Osteoblast (primary cell): ENCODE results near the gene GPX6. TPM values are rescaled to one million over a fixed set of nuclear protein-coding genes. Genes with fewer than 3 reads are reported as not detected.

Experiments used
- DNase-seq: peaks from one replicate; pipeline ENCODE4 v3.0.0; 2011; ENCODE audit warnings: low spot score, mixed read lengths; ENCODE audit not compliant: insufficient read length; ENCODE audit errors: missing footprints
- H2AFZ ChIP-seq: 2 replicates; pipeline ENCODE4 v1.6.0; 2011; ENCODE audit warnings: mild to moderate bottlenecking, low read length
- H3K27ac ChIP-seq: 2 replicates; pipeline ENCODE4 v1.5.1; 2011; ENCODE audit warnings: mild to moderate bottlenecking, low read depth, low read length, moderate library complexity
- H3K27me3 ChIP-seq: 2 replicates; pipeline ENCODE4 v1.6.0; 2012; ENCODE audit warnings: mild to moderate bottlenecking, control low read depth, inconsistent platforms, low read length, moderate library complexity; ENCODE audit not compliant: insufficient read depth
- H3K36me3 ChIP-seq: 2 replicates; pipeline ENCODE4 v1.5.1; 2011; ENCODE audit warnings: mild to moderate bottlenecking, low read length, control low read depth, moderate library complexity; ENCODE audit not compliant: insufficient read depth
- H3K4me1 ChIP-seq: 2 replicates; pipeline ENCODE4 v1.5.1; 2011; ENCODE audit warnings: mild to moderate bottlenecking, low read length, control low read depth, moderate library complexity; ENCODE audit not compliant: insufficient read depth
- H3K4me2 ChIP-seq: 2 replicates; pipeline ENCODE4 v1.6.0; 2011; ENCODE audit warnings: mild to moderate bottlenecking, low read length; ENCODE audit not compliant: insufficient read depth
- H3K4me3 ChIP-seq: fragments of 200-600 bp; sonication (generic); 3 replicates; pipeline ENCODE4 v1.5.1; 2012; ENCODE audit warnings: mild to moderate bottlenecking, low read length, inconsistent platforms; ENCODE audit not compliant: insufficient read depth
- H3K79me2 ChIP-seq: 2 replicates; pipeline ENCODE4 v1.6.0; 2012; ENCODE audit warnings: mild to moderate bottlenecking, low read length, control low read depth, inconsistent platforms; ENCODE audit not compliant: insufficient read depth
- H3K9me3 ChIP-seq: 2 replicates; pipeline ENCODE4 v1.5.1; 2011; ENCODE audit warnings: low read depth, low read length, control low read depth
- H4K20me1 ChIP-seq: 2 replicates; pipeline ENCODE4 v1.6.0; 2012; ENCODE audit warnings: mild to moderate bottlenecking, low read length, control low read depth; ENCODE audit not compliant: insufficient read depth
- CTCF ChIP-seq: IDR thresholded peaks from 2 replicates; pipeline ENCODE4 v1.5.1; 2011; ENCODE audit warnings: mild to moderate bottlenecking, low read depth, low read length, moderate library complexity; ENCODE audit errors: extremely low read depth
- total RNA-seq: library from RNA; depleted of rRNA; stranded (reverse); fragments of >200 nt; gene quantifications from 2 replicates; pipeline ENCODE4 v1.2.3, GENCODE V29; 2012

The GPX6 gene
- total RNA-seq, 1 donor, result not detected

- H3K36me3 ChIP-seq, result no peaks in the 10 kb centered on the region
- no peak for TF ChIP-seq CTCF
- no peak for DNase-seq
- H3K4me2 ChIP-seq, result no peak overlapping the region
- no peaks in the 10 kb centered on the region for H3K4me1 ChIP-seq
- no peak overlapping the region for H2AFZ ChIP-seq
- H3K4me3 ChIP-seq, result no peak overlapping the region
- H4K20me1 ChIP-seq, result no peaks in the 10 kb centered on the region
- H3K79me2 ChIP-seq, result no peaks in the 10 kb centered on the region
- H3K9me3 ChIP-seq, result no peaks in the 10 kb centered on the region
- H3K27me3 ChIP-seq, result no peaks in the 10 kb centered on the region
- no peak overlapping the region for H3K27ac ChIP-seq
Measured at GRCh38 chr6:28534306-28534705, 18.7 kb upstream of the GPX6 start.

GRCh38 chr6:28531479-28532128, 16.0 kb upstream of the GPX6 start:
- Histone ChIP-seq H3K4me3 (no peak overlapping the region), H2AFZ (no peak overlapping the region), H3K36me3 (no peaks in the 10 kb centered on the region), H3K79me2 (no peaks in the 10 kb centered on the region), H3K27ac (no peak overlapping the region), H4K20me1 (no peaks in the 10 kb centered on the region), H3K4me1 (no peaks in the 10 kb centered on the region), H3K4me2 (no peak overlapping the region), H3K9me3 (no peaks in the 10 kb centered on the region), H3K27me3 (no peaks in the 10 kb centered on the region)
- no peak for TF ChIP-seq CTCF
- DNase-seq, result no peak

GRCh38 chr6:28530777-28531176, 15.2 kb upstream of the GPX6 start:
- no peak overlapping the region for H2AFZ ChIP-seq
- no peaks in the 10 kb centered on the region for H3K4me1 ChIP-seq
- no peaks in the 10 kb centered on the region for H3K79me2 ChIP-seq
- H3K27me3 ChIP-seq, result no peaks in the 10 kb centered on the region
- no peak for TF ChIP-seq CTCF
- DNase-seq, result no peak
- H3K9me3 ChIP-seq, result no peaks in the 10 kb centered on the region
- H3K4me3 ChIP-seq, result no peak overlapping the region
- H4K20me1 ChIP-seq, result no peaks in the 10 kb centered on the region
- no peak overlapping the region for H3K4me2 ChIP-seq
- no peak overlapping the region for H3K27ac ChIP-seq
- H3K36me3 ChIP-seq, result no peaks in the 10 kb centered on the region

- H3K27ac ChIP-seq, result no peak within 1 kb of the TSS
- no peaks in the 10 kb centered on the region for H3K27me3 ChIP-seq
- no peaks in the 10 kb centered on the region for H3K9me3 ChIP-seq
- no peaks in the 10 kb centered on the region for H3K4me1 ChIP-seq
- no peaks in the 10 kb centered on the region for H3K79me2 ChIP-seq
- H3K36me3 ChIP-seq, result no peaks in the 10 kb centered on the region
- no peak within 1 kb of the TSS for H3K4me2 ChIP-seq
- H3K4me3 ChIP-seq, result no peak within 1 kb of the TSS
- no peak for TF ChIP-seq CTCF
- no peak for DNase-seq
- H4K20me1 ChIP-seq, result no peaks in the 10 kb centered on the region
- no peak within 1 kb of the TSS for H2AFZ ChIP-seq
Measured at GRCh38 chr6:28525496-28526039, 10.0 kb upstream of the GPX6 start, which contains the start of gene GPX5. Gene GPX5 (plus strand): TSS chr6:28525881. CDS start chr6:28526014, 133 bp downstream.
